ENCODE measurements around the gene RTRAF. TPM values are rescaled to one million over a fixed set of nuclear protein-coding genes. Genes with fewer than 3 reads are reported as not detected.

Gene RTRAF
- total RNA-seq, 2 experiments from 2014 or later, result 222 to 238 TPM

- CTCF ChIA-PET, result no interaction called here
These were observed 36.8 kb downstream of the RTRAF start for GRCh38 chr14:52026017-52026660.

GRCh38 chr14:52026901-52027300 is 37.6 kb downstream of the RTRAF start:
- Mint-ChIP-seq H3K4me3 (no peak overlapping the region), H3K4me1 (ENCODE audit: low read depth) (peaks cover 5% of the 10 kb centered on the region), H3K27ac (no peak overlapping the region), H3K36me3 (no peaks in the 10 kb centered on the region), H3K27me3 (no peaks in the 10 kb centered on the region), H3K9me3 (peaks cover 4% of the 10 kb centered on the region)
- DNase-seq, result no peak
- intact Hi-C loops (cut with micrococcal nuclease), result loop anchor here (10.0 kb wide), 1 partner anchor 108 kb away; no protein-coding TSS in a partner anchor
- CTCF ChIA-PET, result no interaction called here
- POLR2A ChIA-PET, result no interaction called here

More at GRCh38 chr14:52026017-52026660, 36.8 kb downstream of the RTRAF start:
- Mint-ChIP-seq H3K4me1 (ENCODE audit: low read depth) (peaks cover 13% of the 10 kb centered on the region), H3K27ac (no peak overlapping the region), H3K36me3 (no peaks in the 10 kb centered on the region), H3K4me3 (no peak overlapping the region), H3K9me3 (peaks cover 4% of the 10 kb centered on the region), H3K27me3 (no peaks in the 10 kb centered on the region)
- DNase-seq, result no peak
- intact Hi-C loops (cut with micrococcal nuclease), result loop anchor here (10.0 kb wide), 1 partner anchor 109 kb away; no protein-coding TSS in a partner anchor
- POLR2A ChIA-PET, result interaction anchor here (0.6 kb wide), 1 partner anchor 11 kb away, joined by 4 read pairs; no protein-coding TSS in a partner anchor

- ChIA-PET CTCF (no interaction called here), POLR2A (no interaction called here)
- intact Hi-C loops (cut with micrococcal nuclease), result loop anchor here (10.0 kb wide), 1 partner anchor 105 kb away; no protein-coding TSS in a partner anchor
- Mint-ChIP-seq H3K36me3 (no peaks in the 10 kb centered on the region), H3K9me3 (no peaks in the 10 kb centered on the region), H3K4me1 (ENCODE audit: low read depth) (no peaks in the 10 kb centered on the region), H3K27me3 (peaks cover 2% of the 10 kb centered on the region), H3K27ac (no peak overlapping the region), H3K4me3 (no peak overlapping the region)
- DNase-seq, result no peak
These were observed 40.5 kb downstream of the RTRAF start for GRCh38 chr14:52029881-52030280.

GRCh38 chr14:52031781-52032180 is 42.4 kb downstream of the RTRAF start:
- Mint-ChIP-seq H3K27me3 (peaks cover 2% of the 10 kb centered on the region), H3K4me1 (ENCODE audit: low read depth) (no peaks in the 10 kb centered on the region), H3K4me3 (no peak overlapping the region), H3K9me3 (peaks cover 5% of the 10 kb centered on the region), H3K36me3 (no peaks in the 10 kb centered on the region), H3K27ac (no peak overlapping the region)
- DNase-seq, result no peak
- ChIA-PET POLR2A (no interaction called here), CTCF (no interaction called here)
- intact Hi-C loops (cut with micrococcal nuclease), result no loop called here

- CTCF ChIA-PET, result interaction anchor here (1.6 kb wide), 1 partner anchor 16 kb away, joined by 3 read pairs; no protein-coding TSS in a partner anchor
- no peak for DNase-seq
- Mint-ChIP-seq H3K9me3 (peaks cover 6% of the 10 kb centered on the region), H3K27ac (no peak overlapping the region), H3K36me3 (no peaks in the 10 kb centered on the region), H3K4me1 (ENCODE audit: low read depth) (no peaks in the 10 kb centered on the region), H3K4me3 (no peak overlapping the region), H3K27me3 (peaks cover 2% of the 10 kb centered on the region)
- intact Hi-C loops (cut with micrococcal nuclease), result no loop called here
- POLR2A ChIA-PET, result no interaction called here
These were observed 43.0 kb downstream of the RTRAF start for GRCh38 chr14:52032204-52032801.

GRCh38 chr14:52033101-52033642 is 43.8 kb downstream of the RTRAF start:
- Mint-ChIP-seq H3K9me3 (peaks cover 6% of the 10 kb centered on the region), H3K27ac (no peak overlapping the region), H3K36me3 (no peaks in the 10 kb centered on the region), H3K27me3 (peaks cover 5% of the 10 kb centered on the region), H3K4me1 (ENCODE audit: low read depth) (no peaks in the 10 kb centered on the region), H3K4me3 (no peak overlapping the region)
- intact Hi-C loops (cut with micrococcal nuclease), result no loop called here
- DNase-seq, result no peak
- CTCF ChIA-PET, result interaction anchor here (1.6 kb wide), 1 partner anchor 17 kb away, joined by 3 read pairs; no protein-coding TSS in a partner anchor
- POLR2A ChIA-PET, result no interaction called here

- Mint-ChIP-seq H3K27ac (no peak overlapping the region), H3K9me3 (peaks cover 6% of the 10 kb centered on the region), H3K36me3 (no peaks in the 10 kb centered on the region), H3K27me3 (peaks cover 10% of the 10 kb centered on the region), H3K4me3 (no peak overlapping the region), H3K4me1 (ENCODE audit: low read depth) (peaks cover 3% of the 10 kb centered on the region)
- no peak for DNase-seq
- ChIA-PET POLR2A (no interaction called here), CTCF (no interaction called here)
- intact Hi-C loops (cut with micrococcal nuclease), result no loop called here
These were observed 49.9 kb downstream of the RTRAF start for GRCh38 chr14:52039124-52039815.

- no peak overlapping the region for H3K27ac Mint-ChIP-seq
- intact Hi-C loops (cut with micrococcal nuclease), result loop anchor here (5.0 kb wide), 1 partner anchor 232 kb away; no protein-coding TSS in a partner anchor
- H3K4me3 Mint-ChIP-seq, result no peak overlapping the region
- no peak for DNase-seq
- POLR2A ChIA-PET, result no interaction called here
- H3K27me3 Mint-ChIP-seq, result peaks cover 10% of the 10 kb centered on the region
- CTCF ChIA-PET, result interaction anchor here (1.5 kb wide), 1 partner anchor 234 kb away, joined by 5 read pairs; no protein-coding TSS in a partner anchor
- peaks cover 6% of the 10 kb centered on the region for H3K9me3 Mint-ChIP-seq
- H3K4me1 Mint-ChIP-seq (ENCODE audit: low read depth), result peaks cover 12% of the 10 kb centered on the region
- H3K36me3 Mint-ChIP-seq, result no peaks in the 10 kb centered on the region
These were observed 51.3 kb downstream of the RTRAF start for GRCh38 chr14:52040598-52040997.

GRCh38 chr14:52042371-52043289 is 53.3 kb downstream of the RTRAF start:
- intact Hi-C loops (cut with micrococcal nuclease), result loop anchor here (5.0 kb wide), 1 partner anchor 230 kb away; no protein-coding TSS in a partner anchor
- ChIA-PET CTCF (interaction anchor here (0.8 to 3.4 kb wide), 8 partner anchors 9 to 262 kb away, joined by 3 to 10 read pairs (median 3); no protein-coding TSS in a partner anchor), POLR2A (no interaction called here)
- no peak overlapping the region for H3K27ac Mint-ChIP-seq
- no peaks in the 10 kb centered on the region for H3K36me3 Mint-ChIP-seq
- H3K9me3 Mint-ChIP-seq, result no peaks in the 10 kb centered on the region
- H3K4me3 Mint-ChIP-seq, result no peak overlapping the region
- peaks cover 10% of the 10 kb centered on the region for H3K27me3 Mint-ChIP-seq
- DNase-seq, result no peak
- H3K4me1 Mint-ChIP-seq (ENCODE audit: low read depth), result peaks cover 14% of the 10 kb centered on the region

- DNase-seq, result peak; percentile 57
- CTCF ChIA-PET, result interaction anchor here (0.6 to 3.4 kb wide), 12 partner anchors 8 to 263 kb away, joined by 3 to 10 read pairs (median 3); no protein-coding TSS in a partner anchor
These were observed 54.3 kb downstream of the RTRAF start for GRCh38 chr14:52043690-52044089.

More at GRCh38 chr14:52043690-52044089, 54.3 kb downstream of the RTRAF start:
- H3K4me1 Mint-ChIP-seq (ENCODE audit: low read depth), result peaks cover 14% of the 10 kb centered on the region
- H3K27ac Mint-ChIP-seq, result no peak overlapping the region
- no peak overlapping the region for H3K4me3 Mint-ChIP-seq
- H3K27me3 Mint-ChIP-seq, result peaks cover 3% of the 10 kb centered on the region
- POLR2A ChIA-PET, result no interaction called here
- H3K36me3 Mint-ChIP-seq, result no peaks in the 10 kb centered on the region
- H3K9me3 Mint-ChIP-seq, result no peaks in the 10 kb centered on the region
- intact Hi-C loops (cut with micrococcal nuclease), result loop anchor here (5.0 kb wide), 1 partner anchor 229 kb away; no protein-coding TSS in a partner anchor
